HEK293 (cell line): ENCODE results near the gene RAD9B.
A peak's percentile ranks its signal among the peaks of the same experiment; 100 is the strongest.

Source experiments
- BCL11A ChIP-seq: fragments of 450-650 bp; formaldehyde crosslinking; IDR thresholded peaks from 2 replicates; pipeline ENCODE4 v1.5.1; 2016; ENCODE audit warnings: low read depth, missing biosample characterization, missing genetic modification characterization
- EGR2 ChIP-seq: fragments of 450-650 bp; formaldehyde crosslinking; IDR thresholded peaks from 2 replicates; pipeline ENCODE4 v1.5.1; 2016; ENCODE audit warnings: low read depth, missing biosample characterization, missing genetic modification characterization
- FEZF1 ChIP-seq: fragments of 450-650 bp; formaldehyde crosslinking; IDR thresholded peaks from 2 replicates; pipeline ENCODE4 v1.5.1; 2016; ENCODE audit warnings: missing biosample characterization, missing genetic modification characterization
- GLI4 ChIP-seq: fragments of 450-650 bp; formaldehyde crosslinking; IDR thresholded peaks from 2 replicates; pipeline ENCODE4 v1.5.1; 2016; ENCODE audit warnings: missing biosample characterization, missing genetic modification characterization
- KLF1 ChIP-seq: fragments of 450-650 bp; formaldehyde crosslinking; IDR thresholded peaks from 2 replicates; pipeline ENCODE4 v1.5.1; 2016; ENCODE audit warnings: missing biosample characterization, missing genetic modification characterization
- KLF7 ChIP-seq: fragments of 450-650 bp; formaldehyde crosslinking; IDR thresholded peaks from 2 replicates; pipeline ENCODE4 v1.5.1; 2016; ENCODE audit warnings: missing biosample characterization, missing genetic modification characterization, borderline replicate concordance
- OSR2 ChIP-seq: fragments of 450-650 bp; formaldehyde crosslinking; IDR thresholded peaks from 2 replicates; pipeline ENCODE4 v1.5.1; 2016; ENCODE audit warnings: missing biosample characterization, missing genetic modification characterization
- REPIN1 ChIP-seq: fragments of 450-650 bp; formaldehyde crosslinking; IDR thresholded peaks from 2 replicates; pipeline ENCODE4 v1.5.1; 2017; ENCODE audit warnings: missing biosample characterization, missing genetic modification characterization, low read depth
- SCRT2 ChIP-seq: fragments of 450-650 bp; formaldehyde crosslinking; IDR thresholded peaks from 2 replicates; pipeline ENCODE4 v1.5.1; 2016; ENCODE audit warnings: missing biosample characterization, missing genetic modification characterization
- WT1 ChIP-seq: fragments of 450-650 bp; formaldehyde crosslinking; IDR thresholded peaks from 2 replicates; pipeline ENCODE4 v1.5.1; 2016; ENCODE audit warnings: missing biosample characterization, missing genetic modification characterization
- ZBTB1 ChIP-seq: fragments of 450-650 bp; formaldehyde crosslinking; IDR thresholded peaks from 2 replicates; pipeline ENCODE4 v1.5.1; 2016; ENCODE audit warnings: missing biosample characterization, missing genetic modification characterization
- ZBTB20 ChIP-seq: fragments of 450-650 bp; formaldehyde crosslinking; IDR thresholded peaks from 2 replicates; pipeline ENCODE4 v1.5.1; 2016; ENCODE audit warnings: missing biosample characterization, missing genetic modification characterization
- ZEB2 ChIP-seq: fragments of 450-650 bp; formaldehyde crosslinking; IDR thresholded peaks from 2 replicates; pipeline ENCODE4 v1.5.1; 2016; ENCODE audit warnings: missing biosample characterization, missing genetic modification characterization
- ZFHX2 ChIP-seq: fragments of 450-650 bp; formaldehyde crosslinking; conservative IDR thresholded peaks from 2 replicates; pipeline ENCODE4 v1.5.1; 2016; ENCODE audit warnings: missing biosample characterization, missing genetic modification characterization
- ZFP69B ChIP-seq: fragments of 450-650 bp; formaldehyde crosslinking; IDR thresholded peaks from 2 replicates; pipeline ENCODE4 v1.5.1; 2016; ENCODE audit warnings: missing biosample characterization, missing genetic modification characterization
- ZNF121 ChIP-seq: fragments of 450-650 bp; formaldehyde crosslinking; IDR thresholded peaks from 2 replicates; pipeline ENCODE4 v1.5.1; 2016; ENCODE audit warnings: missing biosample characterization, missing genetic modification characterization
- ZNF138 ChIP-seq: fragments of 450-650 bp; formaldehyde crosslinking; IDR thresholded peaks from 2 replicates; pipeline ENCODE4 v1.5.1; 2016; ENCODE audit warnings: missing biosample characterization, missing genetic modification characterization, borderline replicate concordance
- ZNF16 ChIP-seq: fragments of 450-650 bp; formaldehyde crosslinking; IDR thresholded peaks from 2 replicates; pipeline ENCODE4 v1.5.1; 2016; ENCODE audit warnings: low read depth, missing biosample characterization, missing genetic modification characterization
- ZNF2 ChIP-seq: fragments of 450-650 bp; formaldehyde crosslinking; IDR thresholded peaks from 2 replicates; pipeline ENCODE4 v1.5.1; 2016; ENCODE audit warnings: missing biosample characterization, missing genetic modification characterization
- ZNF266 ChIP-seq: fragments of 450-650 bp; formaldehyde crosslinking; IDR thresholded peaks from 2 replicates; pipeline ENCODE4 v1.5.1; 2016; ENCODE audit warnings: missing biosample characterization, missing genetic modification characterization, low read depth
- ZNF292 ChIP-seq: fragments of 450-650 bp; formaldehyde crosslinking; IDR thresholded peaks from 2 replicates; pipeline ENCODE4 v1.5.1; 2016; ENCODE audit warnings: low read depth, missing biosample characterization, missing genetic modification characterization, borderline replicate concordance
- ZNF302 ChIP-seq: fragments of 450-650 bp; formaldehyde crosslinking; IDR thresholded peaks from 2 replicates; pipeline ENCODE4 v1.5.1; 2016; ENCODE audit warnings: missing biosample characterization, missing genetic modification characterization, low read depth
- ZNF335 ChIP-seq: fragments of 450-650 bp; formaldehyde crosslinking; conservative IDR thresholded peaks from 2 replicates; pipeline ENCODE4 v1.5.1; 2016; ENCODE audit warnings: missing biosample characterization, missing genetic modification characterization
- ZNF391 ChIP-seq: fragments of 450-650 bp; formaldehyde crosslinking; IDR thresholded peaks from 2 replicates; pipeline ENCODE4 v1.5.1; 2016; ENCODE audit warnings: low read depth, missing biosample characterization, missing genetic modification characterization, borderline replicate concordance
- ZNF394 ChIP-seq: fragments of 450-650 bp; formaldehyde crosslinking; IDR thresholded peaks from 2 replicates; pipeline ENCODE4 v1.5.1; 2016; ENCODE audit warnings: missing biosample characterization, missing genetic modification characterization, mild to moderate bottlenecking, moderate library complexity, borderline replicate concordance
- ZNF549 ChIP-seq: fragments of 450-650 bp; IDR thresholded peaks from 2 replicates; pipeline ENCODE4 v1.5.1; 2018; ENCODE audit warnings: missing biosample characterization, missing genetic modification characterization, mild to moderate bottlenecking, inconsistent platforms, moderate library complexity
- ZNF561 ChIP-seq: fragments of 450-650 bp; IDR thresholded peaks from 2 replicates; pipeline ENCODE4 v1.5.1; 2018; ENCODE audit warnings: missing biosample characterization, missing genetic modification characterization, borderline replicate concordance
- ZNF623 ChIP-seq: fragments of 450-650 bp; formaldehyde crosslinking; IDR thresholded peaks from 2 replicates; pipeline ENCODE4 v1.5.1; 2016; ENCODE audit warnings: missing biosample characterization, missing genetic modification characterization
- ZNF747 ChIP-seq: fragments of 450-650 bp; formaldehyde crosslinking; IDR thresholded peaks from 2 replicates; pipeline ENCODE4 v1.5.1; 2016; ENCODE audit warnings: missing biosample characterization, missing genetic modification characterization
- ZNF791 ChIP-seq: fragments of 450-650 bp; formaldehyde crosslinking; IDR thresholded peaks from 2 replicates; pipeline ENCODE4 v1.5.1; 2016; ENCODE audit warnings: missing biosample characterization, missing genetic modification characterization
- ZNF792 ChIP-seq: fragments of 450-650 bp; formaldehyde crosslinking; IDR thresholded peaks from 2 replicates; pipeline ENCODE4 v1.5.1; 2016; ENCODE audit warnings: missing biosample characterization, missing genetic modification characterization
- ZNF830 ChIP-seq: fragments of 450-650 bp; IDR thresholded peaks from 2 replicates; pipeline ENCODE4 v1.5.0; 2018; ENCODE audit warnings: missing biosample characterization, missing genetic modification characterization, low read depth, mild to moderate bottlenecking, moderate library complexity
- ZSCAN23 ChIP-seq: fragments of 450-650 bp; formaldehyde crosslinking; IDR thresholded peaks from 2 replicates; pipeline ENCODE4 v1.5.1; 2016; ENCODE audit warnings: missing biosample characterization, missing genetic modification characterization
- ZSCAN30 ChIP-seq: fragments of 450-650 bp; IDR thresholded peaks from 2 replicates; pipeline ENCODE4 v1.5.1; 2018; ENCODE audit warnings: missing biosample characterization, mild to moderate bottlenecking, missing genetic modification characterization, moderate library complexity
- TF ChIP-seq, protein P1 (sequence below): fragments of 450-650 bp; formaldehyde crosslinking; IDR thresholded peaks from 2 replicates; pipeline ENCODE4 v1.5.1; 2016; ENCODE audit warnings: missing biosample characterization, missing genetic modification characterization
- TF ChIP-seq, protein P2 (sequence below): fragments of 450-650 bp; formaldehyde crosslinking; IDR thresholded peaks from 2 replicates; pipeline ENCODE4 v1.5.1; 2017; ENCODE audit warnings: missing biosample characterization, missing genetic modification characterization
- TF ChIP-seq, protein P3 (sequence below): fragments of 450-650 bp; formaldehyde crosslinking; IDR thresholded peaks from 2 replicates; pipeline ENCODE4 v1.5.1; 2016; ENCODE audit warnings: missing biosample characterization, missing genetic modification characterization

The RAD9B gene

DNA sequence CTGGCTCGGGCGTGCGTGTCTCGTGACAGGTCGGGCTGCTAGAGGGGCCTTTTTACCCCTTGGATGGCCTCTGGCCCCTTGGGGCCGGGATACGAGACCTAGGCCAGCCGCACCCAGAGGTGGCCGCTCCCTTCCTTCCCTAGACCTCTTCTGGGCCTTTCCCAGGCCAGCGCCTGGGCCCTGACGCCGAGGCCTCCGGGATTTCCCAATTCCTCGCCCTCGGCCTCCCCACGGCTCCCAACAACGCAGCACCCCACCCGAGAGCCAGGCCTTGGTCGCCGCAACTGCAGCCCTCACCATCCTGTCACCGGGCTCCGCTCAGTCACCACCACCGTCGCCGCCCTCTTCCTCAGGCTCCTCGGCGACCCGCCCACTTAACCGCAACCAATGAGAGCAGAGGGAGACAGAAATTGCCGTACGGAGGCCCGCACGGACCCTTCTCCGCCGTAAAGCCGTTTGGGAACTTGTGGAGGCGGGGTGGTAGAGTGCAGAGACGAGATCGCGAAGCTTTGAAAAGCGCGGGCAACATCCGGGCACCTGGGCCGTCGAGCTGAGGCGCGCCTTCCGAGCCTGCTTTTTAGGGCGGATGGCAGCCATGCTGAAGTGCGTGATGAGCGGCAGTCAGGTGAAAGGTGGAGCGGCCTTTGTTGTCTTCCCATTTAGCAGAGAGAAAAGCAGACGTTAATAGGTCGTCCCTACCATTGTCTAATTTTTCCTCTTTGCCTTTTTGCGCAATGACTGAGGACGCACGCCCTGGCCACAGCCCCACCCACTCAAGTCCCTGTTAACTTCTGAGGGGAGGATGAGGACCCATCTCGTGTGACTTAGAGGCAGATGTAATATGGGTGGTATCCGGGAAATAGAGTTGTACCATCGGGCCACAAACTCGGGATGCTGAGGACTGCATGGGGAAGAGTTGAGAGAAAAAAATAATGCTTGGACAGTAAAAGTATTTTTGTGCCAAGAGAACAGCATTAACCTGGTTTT is at the start of gene RAD9B, which contains the start of gene VPS29 (continued):
- TF ChIP-seq SCRT2 (tag by site-specific recombination) (peak; percentile 97), ZSCAN23 (tag by site-specific recombination) (0 out of 2 replicates have a peak, but pooled peaks have one; percentile 17), ZEB2 (peak; percentile 84), ZNF549 (tag by site-specific recombination) (no peak), KLF1 (peak; percentile 81), ZBTB1 (tag by site-specific recombination) (peak; percentile 76; the same call in 1 of the 2 replicates), ZNF623 (tag by site-specific recombination) (peak; percentile 6; the same call in 1 of the 2 replicates), ZNF292 (tag by site-specific recombination) (no peak), WT1 (no peak; the same call in 1 of the 2 replicates), REPIN1 (tag by site-specific recombination) (no peak; the same call in 1 of the 2 replicates), EGR2 (peak; percentile 82), ZNF747 (no peak), ZSCAN30 (peak; percentile 91), OSR2 (tag by site-specific recombination) (no peak), ZNF792 (tag by site-specific recombination) (0 out of 2 replicates have a peak, but pooled peaks have one; percentile 52), ZNF121 (0 out of 2 replicates have a peak, but pooled peaks have one; percentile 24), ZNF16 (tag by site-specific recombination) (peak; percentile 8; the same call in 1 of the 2 replicates), ZNF335 (tag by site-specific recombination) (peak; percentile 88), ZNF302 (tag by site-specific recombination) (0 out of 2 replicates have a peak, but pooled peaks have one; percentile 52), ZNF266 (tag by site-specific recombination) (no peak), FEZF1 (tag by site-specific recombination) (peak; percentile 3; the same call in 1 of the 2 replicates), ZNF138 (tag by site-specific recombination) (no peak), ZNF394 (tag by site-specific recombination) (peak; percentile 45; the same call in 1 of the 2 replicates), ZNF830 (tag by site-specific recombination) (no peak), ZNF561 (tag by site-specific recombination) (peak; percentile 19), BCL11A (tag by site-specific recombination) (peak; percentile 63; the same call in 1 of the 2 replicates), ZNF791 (tag by site-specific recombination) (no peak), ZNF391 (tag by site-specific recombination) (no peak; the same call in 1 of the 2 replicates), ZFP69B (tag by site-specific recombination) (peak; percentile 85), KLF7 (tag by site-specific recombination) (peak; percentile 69), ZFHX2 (tag by site-specific recombination) (peak; percentile 92), ZNF2 (tag by site-specific recombination) (peak; percentile 76; the same call in 1 of the 2 replicates), ZBTB20 (tag by site-specific recombination) (peak; percentile 85), GLI4 (tag by site-specific recombination) (peak; percentile 61; the same call in 1 of the 2 replicates)
- TF ChIP-seq, protein P1, sequence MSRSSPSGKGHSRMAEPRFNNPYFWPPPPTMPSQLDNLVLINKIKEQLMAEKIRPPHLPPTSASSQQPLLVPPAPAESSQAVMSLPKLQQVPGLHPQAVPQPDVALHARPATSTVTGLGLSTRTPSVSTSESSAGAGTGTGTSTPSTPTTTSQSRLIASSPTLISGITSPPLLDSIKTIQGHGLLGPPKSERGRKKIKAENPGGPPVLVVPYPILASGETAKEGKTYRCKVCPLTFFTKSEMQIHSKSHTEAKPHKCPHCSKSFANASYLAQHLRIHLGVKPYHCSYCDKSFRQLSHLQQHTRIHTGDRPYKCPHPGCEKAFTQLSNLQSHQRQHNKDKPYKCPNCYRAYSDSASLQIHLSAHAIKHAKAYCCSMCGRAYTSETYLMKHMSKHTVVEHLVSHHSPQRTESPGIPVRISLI (tag by site-specific recombination), result no peak
- TF ChIP-seq, protein P2, sequence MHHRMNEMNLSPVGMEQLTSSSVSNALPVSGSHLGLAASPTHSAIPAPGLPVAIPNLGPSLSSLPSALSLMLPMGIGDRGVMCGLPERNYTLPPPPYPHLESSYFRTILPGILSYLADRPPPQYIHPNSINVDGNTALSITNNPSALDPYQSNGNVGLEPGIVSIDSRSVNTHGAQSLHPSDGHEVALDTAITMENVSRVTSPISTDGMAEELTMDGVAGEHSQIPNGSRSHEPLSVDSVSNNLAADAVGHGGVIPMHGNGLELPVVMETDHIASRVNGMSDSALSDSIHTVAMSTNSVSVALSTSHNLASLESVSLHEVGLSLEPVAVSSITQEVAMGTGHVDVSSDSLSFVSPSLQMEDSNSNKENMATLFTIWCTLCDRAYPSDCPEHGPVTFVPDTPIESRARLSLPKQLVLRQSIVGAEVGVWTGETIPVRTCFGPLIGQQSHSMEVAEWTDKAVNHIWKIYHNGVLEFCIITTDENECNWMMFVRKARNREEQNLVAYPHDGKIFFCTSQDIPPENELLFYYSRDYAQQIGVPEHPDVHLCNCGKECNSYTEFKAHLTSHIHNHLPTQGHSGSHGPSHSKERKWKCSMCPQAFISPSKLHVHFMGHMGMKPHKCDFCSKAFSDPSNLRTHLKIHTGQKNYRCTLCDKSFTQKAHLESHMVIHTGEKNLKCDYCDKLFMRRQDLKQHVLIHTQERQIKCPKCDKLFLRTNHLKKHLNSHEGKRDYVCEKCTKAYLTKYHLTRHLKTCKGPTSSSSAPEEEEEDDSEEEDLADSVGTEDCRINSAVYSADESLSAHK (tag by site-specific recombination), result peak; percentile 25; the same call in 1 of the 2 replicates
- TF ChIP-seq, protein P3, sequence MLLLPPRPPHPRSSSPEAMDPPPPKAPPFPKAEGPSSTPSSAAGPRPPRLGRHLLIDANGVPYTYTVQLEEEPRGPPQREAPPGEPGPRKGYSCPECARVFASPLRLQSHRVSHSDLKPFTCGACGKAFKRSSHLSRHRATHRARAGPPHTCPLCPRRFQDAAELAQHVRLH, result peak; percentile 82
